GM12878 (cell line): ENCODE results near the gene MIA2. TPM values are rescaled to one million over a fixed set of nuclear protein-coding genes. Genes with fewer than 3 reads are reported as not detected.

Source experiments
- ATAC-seq: fragments of 200-7000 bp; cut with Tn5 transposase; 3 replicates; pipeline ENCODE4 v1.9.1; 2020; ENCODE audit warnings: mild to moderate bottlenecking, moderate library complexity
- BruUV-seq: library from RNA; stranded (reverse); fragments of 400-500 nt; replicated peaks from 2 replicates; lab custom pipeline; 2021; lab: Mats Ljungman, UMichigan
- CTCF ChIA-PET: fragments of 300-600 bp; sonication (Branson Sonifier 250); formaldehyde crosslinking; extraction: SDS; loops from one replicate; lab custom pipeline; 2021; ENCODE audit warnings: inconsistent platforms; lab: Yijun Ruan, JAX
- POLR2A ChIA-PET: fragments of 350-600 bp; formaldehyde crosslinking; extraction: SDS; loops from one replicate; lab custom pipeline; 2021; ENCODE audit warnings: inconsistent platforms; lab: Charles Lee
- RAD21 ChIA-PET: fragments of 300-600 bp; sonication (Branson Sonifier 250); formaldehyde crosslinking; loops from one replicate; lab custom pipeline; 2023; ENCODE audit warnings: antibody characterized with exemption; ENCODE audit not compliant: unreplicated experiment; lab: Charles Lee
- SMC1A ChIA-PET: fragments of 300-600 bp; sonication (Branson Sonifier 250); formaldehyde crosslinking; loops from one replicate; lab custom pipeline; 2023; ENCODE audit not compliant: unreplicated experiment, uncharacterized antibody; lab: Charles Lee
- DNase-seq: peaks from one replicate; pipeline ENCODE4 v3.0.0-alpha.2; 2011; ENCODE audit warnings: low read depth, low spot score
- FAIRE-seq: peaks from 3 replicates; lab custom pipeline; 2011; peaks lifted over from hg19 to GRCh38; lab: Jason Lieb, UNC
- H2AFZ ChIP-seq: 2 replicates; pipeline ENCODE4 v1.6.0; 2011; ENCODE audit warnings: low read depth, low read length, control low read depth; ENCODE audit not compliant: control insufficient read depth
- H3K27ac ChIP-seq: 2 replicates; pipeline ENCODE4 v1.5.1; 2011; ENCODE audit warnings: control low read depth; ENCODE audit not compliant: control insufficient read depth, insufficient read depth
- H3K27me3 ChIP-seq, 2 experiments: replicated peaks in 1 of 2; 2 replicates each; pipeline versions ENCODE4 v1.6.0 to v1.6.1; 2011; ENCODE audit warnings: low read length in 1 of 2; ENCODE audit not compliant: control insufficient read depth in 2 of 2, insufficient read depth in 2 of 2
- H3K36me3 ChIP-seq, 2 experiments: 2 replicates each; pipeline ENCODE4 v1.5.1; 2011; ENCODE audit warnings: low read length in 1 of 2; ENCODE audit not compliant: control insufficient read depth in 2 of 2, insufficient read depth in 2 of 2
- H3K4me1 ChIP-seq: 2 replicates; pipeline ENCODE4 v1.6.1; 2011; ENCODE audit warnings: mild to moderate bottlenecking, low read length, moderate library complexity, mixed read lengths; ENCODE audit not compliant: control insufficient read depth, insufficient read depth
- H3K4me2 ChIP-seq: 2 replicates; pipeline ENCODE4 v1.6.0; 2011; ENCODE audit warnings: control low read depth; ENCODE audit not compliant: control insufficient read depth, insufficient read depth
- H3K4me3 ChIP-seq: fragments of 200-600 bp; sonication (generic); 2 replicates; pipeline ENCODE4 v1.5.1; 2016
- H3K79me2 ChIP-seq: 2 replicates; pipeline ENCODE4 v1.6.0; 2011; ENCODE audit warnings: low read length; ENCODE audit not compliant: control insufficient read depth, insufficient read depth
- H3K9ac ChIP-seq: 2 replicates; pipeline ENCODE4 v1.8.0; 2011; ENCODE audit warnings: low read length, control low read depth, mixed read lengths; ENCODE audit not compliant: control insufficient read depth, insufficient read depth
- H3K9me3 ChIP-seq: replicated peaks from 3 replicates; pipeline ENCODE4 v1.5.1; 2011; ENCODE audit warnings: mild to moderate bottlenecking, low read length; ENCODE audit not compliant: control insufficient read depth, insufficient read depth
- H4K20me1 ChIP-seq: 2 replicates; pipeline ENCODE4 v1.6.0; 2011; ENCODE audit not compliant: control insufficient read depth, insufficient read depth
- CREM ChIP-seq: IDR thresholded peaks from 2 replicates; pipeline ENCODE4 v1.6.1; 2014; ENCODE audit warnings: antibody characterized with exemption, low read depth
- DPF2 ChIP-seq: fragments of 450-650 bp; IDR thresholded peaks from 2 replicates; pipeline ENCODE4 v1.6.1; 2017; ENCODE audit warnings: mild to moderate bottlenecking
- MEF2B ChIP-seq: fragments of 450-650 bp; IDR thresholded peaks from 2 replicates; pipeline ENCODE4 v1.6.1; 2018; ENCODE audit warnings: mild to moderate bottlenecking, moderate library complexity; ENCODE audit not compliant: partially characterized antibody, poor library complexity, severe bottlenecking
- NKRF ChIP-seq: fragments of 450-650 bp; conservative IDR thresholded peaks from 2 replicates; pipeline ENCODE4 v1.6.1; 2017; ENCODE audit warnings: mild to moderate bottlenecking, moderate library complexity
- PBX3 ChIP-seq: IDR thresholded peaks from 2 replicates; pipeline ENCODE4 v1.6.1; 2011; ENCODE audit warnings: mild to moderate bottlenecking, low read depth, low read length, moderate library complexity; ENCODE audit not compliant: insufficient replicate concordance
- RFX5 ChIP-seq: IDR thresholded peaks from 2 replicates; pipeline ENCODE4 v1.6.1; 2011; ENCODE audit warnings: low read depth, low read length, improper control_type of control experiment
- SMAD1 ChIP-seq: fragments of 450-650 bp; IDR thresholded peaks from 2 replicates; pipeline ENCODE4 v1.6.1; 2018; ENCODE audit warnings: mild to moderate bottlenecking, low read depth; ENCODE audit not compliant: partially characterized antibody
- ZBTB33 ChIP-seq: fragments of 450-650 bp; IDR thresholded peaks from 2 replicates; pipeline ENCODE4 v1.6.1; 2017; ENCODE audit warnings: mild to moderate bottlenecking
- WGBS: methylation state at CpG from one replicate; pipeline ENCODE4 v1.1.6; 2016; ENCODE audit warnings: low lambda C conversion rate; ENCODE audit not compliant: insufficient replicate concordance, insufficient coverage; ENCODE audit errors: missing lambda C conversion rate; 5-methylcytosine and 5-hydroxymethylcytosine counted together
- in situ Hi-C: fragments of 300-500 bp; cut with MboI; formaldehyde crosslinking; loops from 9 replicates; pipeline ENCODE4 v1.14.3; 2018; ENCODE audit warnings: mixed read lengths
- intact Hi-C: fragments of 100-400 bp; cut with micrococcal nuclease; formaldehyde crosslinking; loops from one replicate; pipeline ENCODE4 v1.14.2; 2022; ENCODE audit not compliant: unreplicated experiment
- polyA plus RNA-seq, 11 experiments: library from polyadenylated mRNA; depleted of rRNA in 4 of 11; unstranded in 6 of 11; stranded (reverse) in 5 of 11; fragments of >200 nt; fragmentation: Nextera tagmentation in 4 of 11; fragmentation: Illumina TruSeq in 1 of 11; extraction: Ambion mirVana in 4 of 11; extraction: Trizol in 1 of 11; gene quantifications; 1 replicate in 1 of 11; 2 replicates in 10 of 11; pipeline versions ENCODE4 v1.2.1 to v1.2.3, GENCODE V29; 2011 to 2016; ENCODE audit warnings: inconsistent platforms in 2 of 11, missing spikeins in 2 of 11, low read depth in 1 of 11
- total RNA-seq, 4 experiments: library from RNA; depleted of rRNA in 3 of 4; stranded (reverse); fragments of >200 nt in 3 of 4; fragmentation: Illumina TruSeq in 1 of 4; extraction: Trizol in 1 of 4; gene quantifications; 2 replicates each; pipeline versions ENCODE4 v1.2.1 to v1.2.3, GENCODE V29; 2013 to 2021

The MIA2 gene
- total and polyA plus RNA-seq, 10 of the 15 experiments (the other 5 are each of a cell fraction or from before 2014, with no cell fraction given) = 6.3 to 36.8 (median 17.1) TPM

DNA sequence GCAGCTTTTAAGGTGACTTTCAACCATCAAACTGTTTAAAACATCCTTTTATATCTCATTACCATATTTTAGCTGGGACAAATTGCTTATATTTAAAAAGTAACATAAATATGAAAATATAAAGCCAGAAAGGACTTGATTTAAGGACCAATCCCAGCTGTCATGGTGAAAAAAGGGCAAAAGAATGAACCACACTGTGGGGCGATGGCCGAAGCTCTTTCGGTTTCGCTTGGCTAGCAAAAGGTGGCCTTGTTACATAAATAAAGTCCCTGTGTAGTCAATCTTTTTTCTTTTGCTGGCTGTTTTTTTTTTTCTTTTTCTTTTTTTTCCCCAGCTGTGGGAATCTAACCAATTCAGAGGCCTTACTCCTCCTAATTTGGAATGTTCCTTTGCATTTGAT is 147.7 kb downstream of the MIA2 start:
- FAIRE-seq = no peak
- SMC1A ChIA-PET = interaction anchor here (0.6 to 4.1 kb wide), 11 partner anchors 8 to 247 kb away, joined by 3 to 16 read pairs (median 4); no protein-coding TSS in a partner anchor
- no peaks in the 10 kb centered on the region for H3K27me3 ChIP-seq

More for the DNA sequence above, 147.7 kb downstream of the MIA2 start:
- DNase-seq (no peak), ATAC-seq (peak; percentile 48; the same call in 2 of the 3 replicates)
- WGBS = 98% methylated on average over 4 of the region's 4 CpGs
- H3K4me3 ChIP-seq = no peak overlapping the region
- in situ Hi-C loops (no loop called here), intact Hi-C loops (no loop called here)
- H3K9ac ChIP-seq = no peak overlapping the region
- no peak overlapping the region for H2AFZ ChIP-seq
- H4K20me1 ChIP-seq = no peaks in the 10 kb centered on the region
- H3K79me2 ChIP-seq = no peaks in the 10 kb centered on the region
- no peaks in the 10 kb centered on the region for H3K9me3 ChIP-seq
- no peak overlapping the region for H3K4me2 ChIP-seq
- H3K27ac ChIP-seq = no peak overlapping the region
- CTCF ChIA-PET = interaction anchor here (0.6 to 2.4 kb wide), 9 partner anchors 11 to 1884 kb away, joined by 3 to 8 read pairs (median 5); no protein-coding TSS in a partner anchor
- POLR2A ChIA-PET = interaction anchor here (0.6 to 1.5 kb wide), 2 partner anchors 52 to 392 kb away, joined by 3 to 7 read pairs; no protein-coding TSS in a partner anchor
- BruUV-seq = no TSS peak
- H3K4me1 ChIP-seq = no peaks in the 10 kb centered on the region
- no peaks in the 10 kb centered on the region for H3K36me3 ChIP-seq
- no peak for TF ChIP-seq MEF2B
- TF ChIP-seq PBX3 = no peak
- no peak for TF ChIP-seq DPF2
- no peak for TF ChIP-seq SMAD1
- TF ChIP-seq NKRF = no peak
- no peak for TF ChIP-seq ZBTB33
- no peak for TF ChIP-seq RFX5
- TF ChIP-seq CREM = no peak
- TF ChIP-seq, all 136 proteins: peak for 0
- RAD21 ChIA-PET = interaction anchor here (0.9 to 1.3 kb wide), 2 partner anchors 45 to 86 kb away, joined by 3 read pairs; no protein-coding TSS in a partner anchor
